Spleen (tissue), 7 donors: Measurements from ENCODE around the gene ZNF418.
A peak's percentile ranks its signal among the peaks of the same experiment; 100 is the strongest.

ENCODE experiments used
- CTCF ChIP-seq, 11 experiments: fragments of 200-600 bp in 7 of 11; fragments of 450-650 bp in 4 of 11; sonication (generic) in 4 of 11; IDR thresholded peaks in 8 of 11; conservative IDR thresholded peaks in 3 of 11; 1 replicate in 7 of 11; 2 replicates in 4 of 11; pipeline versions ENCODE4 v1.4.0 to v1.8.0; 2016 to 2021; ENCODE audit warnings: antibody characterized with exemption in 11 of 11, inconsistent platforms in 4 of 11, mild to moderate bottlenecking in 1 of 11
- POLR2A ChIP-seq, 3 donors: fragments of 450-650 bp; IDR thresholded peaks; one replicate each; pipeline ENCODE4 v1.5.1; 2017; ENCODE audit warnings: antibody characterized with exemption in 3 of 3, mild to moderate bottlenecking in 1 of 3
- POLR2AphosphoS5 ChIP-seq, 3 donors: sonication (generic); formaldehyde crosslinking; IDR thresholded peaks; one replicate each; pipeline ENCODE4 v1.5.1; 2017; ENCODE audit warnings: antibody characterized with exemption in 3 of 3
- donor health status: DM: no; HTN: no; CAD: no; lungs with moderate emphysema.
- donor health status: DM: no; HTN: no; CAD: no.
- donor health status: DM: no; HTN: no; CAD: no.

DNA sequence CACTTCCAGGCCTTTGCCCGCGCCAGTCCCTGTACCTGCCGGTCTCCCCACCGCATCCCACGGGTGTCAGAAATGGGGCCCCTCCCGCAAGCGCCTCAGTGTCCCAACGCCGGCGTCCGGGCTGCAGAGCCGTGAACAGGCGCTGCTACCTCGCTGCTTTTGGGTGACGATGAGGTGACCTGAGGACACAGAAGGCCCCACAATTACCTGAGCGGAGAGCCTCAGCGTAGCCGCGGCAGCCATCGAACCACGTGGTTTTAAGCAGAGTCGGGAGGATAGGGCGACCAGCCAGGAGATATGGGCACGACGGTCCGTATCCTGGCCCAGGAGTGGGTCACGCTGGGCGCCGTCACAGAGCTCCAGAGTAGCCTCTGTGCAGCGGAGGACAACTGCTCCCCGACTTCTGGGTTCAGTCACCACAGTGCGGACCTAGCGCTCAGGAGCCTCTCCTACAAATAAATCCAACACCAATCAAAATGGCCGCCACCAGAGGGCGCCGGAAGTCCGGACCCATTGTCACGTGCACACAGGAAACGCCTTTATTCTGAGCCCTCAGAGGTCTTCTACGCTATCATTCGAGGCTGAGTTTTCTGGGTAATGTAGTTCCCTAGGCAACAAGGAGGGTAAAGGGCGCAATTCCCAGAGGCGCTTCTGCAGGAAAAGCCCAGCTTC, 46.5 kb downstream of the ZNF418 start, which contains the start of gene ZNF814:
- TF ChIP-seq POLR2AphosphoS5 (IDR thresholded peaks at IDR 0.05) (peak; percentile 79 to 84 (median 80)), POLR2A (IDR thresholded peaks at IDR 0.05) (no peak), CTCF (IDR thresholded peaks at IDR 0.05 in 8 of 11, conservative IDR thresholded peaks at IDR 0.05 in 3 of 11) (peak in 7 of 11 experiments; percentile 18 to 61 (median 45))
